GM12878 (cell line): Measurements from ENCODE around the gene GPER1. TPM values are rescaled to one million over a fixed set of nuclear protein-coding genes. Genes with fewer than 3 reads are reported as not detected.

Experiments
- ATAC-seq: fragments of 200-7000 bp; cut with Tn5 transposase; 3 replicates; pipeline ENCODE4 v1.9.1; 2020; ENCODE audit warnings: mild to moderate bottlenecking, moderate library complexity
- BruUV-seq: library from RNA; stranded (reverse); fragments of 400-500 nt; replicated peaks from 2 replicates; lab custom pipeline; 2021; lab: Mats Ljungman, UMichigan
- CTCF ChIA-PET: fragments of 300-600 bp; sonication (Branson Sonifier 250); formaldehyde crosslinking; extraction: SDS; loops from one replicate; lab custom pipeline; 2021; ENCODE audit warnings: inconsistent platforms; lab: Yijun Ruan, JAX
- POLR2A ChIA-PET: fragments of 350-600 bp; formaldehyde crosslinking; extraction: SDS; loops from one replicate; lab custom pipeline; 2021; ENCODE audit warnings: inconsistent platforms; lab: Charles Lee
- RAD21 ChIA-PET: fragments of 300-600 bp; sonication (Branson Sonifier 250); formaldehyde crosslinking; loops from one replicate; lab custom pipeline; 2023; ENCODE audit warnings: antibody characterized with exemption; ENCODE audit not compliant: unreplicated experiment; lab: Charles Lee
- SMC1A ChIA-PET: fragments of 300-600 bp; sonication (Branson Sonifier 250); formaldehyde crosslinking; loops from one replicate; lab custom pipeline; 2023; ENCODE audit not compliant: unreplicated experiment, uncharacterized antibody; lab: Charles Lee
- DNase-seq: peaks from one replicate; pipeline ENCODE4 v3.0.0-alpha.2; 2011; ENCODE audit warnings: low read depth, low spot score
- FAIRE-seq: peaks from 3 replicates; lab custom pipeline; 2011; peaks lifted over from hg19 to GRCh38; lab: Jason Lieb, UNC
- H2AFZ ChIP-seq: 2 replicates; pipeline ENCODE4 v1.6.0; 2011; ENCODE audit warnings: low read depth, low read length, control low read depth; ENCODE audit not compliant: control insufficient read depth
- H3K27ac ChIP-seq: 2 replicates; pipeline ENCODE4 v1.5.1; 2011; ENCODE audit warnings: control low read depth; ENCODE audit not compliant: control insufficient read depth, insufficient read depth
- H3K27me3 ChIP-seq, 2 experiments: replicated peaks in 1 of 2; 2 replicates each; pipeline versions ENCODE4 v1.6.0 to v1.6.1; 2011; ENCODE audit warnings: low read length in 1 of 2; ENCODE audit not compliant: control insufficient read depth in 2 of 2, insufficient read depth in 2 of 2
- H3K36me3 ChIP-seq, 2 experiments: 2 replicates each; pipeline ENCODE4 v1.5.1; 2011; ENCODE audit warnings: low read length in 1 of 2; ENCODE audit not compliant: control insufficient read depth in 2 of 2, insufficient read depth in 2 of 2
- H3K4me1 ChIP-seq: 2 replicates; pipeline ENCODE4 v1.6.1; 2011; ENCODE audit warnings: mild to moderate bottlenecking, low read length, moderate library complexity, mixed read lengths; ENCODE audit not compliant: control insufficient read depth, insufficient read depth
- H3K4me2 ChIP-seq: 2 replicates; pipeline ENCODE4 v1.6.0; 2011; ENCODE audit warnings: control low read depth; ENCODE audit not compliant: control insufficient read depth, insufficient read depth
- H3K4me3 ChIP-seq: fragments of 200-600 bp; sonication (generic); 2 replicates; pipeline ENCODE4 v1.5.1; 2016
- H3K79me2 ChIP-seq: 2 replicates; pipeline ENCODE4 v1.6.0; 2011; ENCODE audit warnings: low read length; ENCODE audit not compliant: control insufficient read depth, insufficient read depth
- H3K9ac ChIP-seq: 2 replicates; pipeline ENCODE4 v1.8.0; 2011; ENCODE audit warnings: low read length, control low read depth, mixed read lengths; ENCODE audit not compliant: control insufficient read depth, insufficient read depth
- H3K9me3 ChIP-seq: replicated peaks from 3 replicates; pipeline ENCODE4 v1.5.1; 2011; ENCODE audit warnings: mild to moderate bottlenecking, low read length; ENCODE audit not compliant: control insufficient read depth, insufficient read depth
- H4K20me1 ChIP-seq: 2 replicates; pipeline ENCODE4 v1.6.0; 2011; ENCODE audit not compliant: control insufficient read depth, insufficient read depth
- BACH1 ChIP-seq: fragments of 450-650 bp; IDR thresholded peaks from 2 replicates; pipeline ENCODE4 v1.6.1; 2017; ENCODE audit warnings: mild to moderate bottlenecking, borderline replicate concordance
- CBX5 ChIP-seq: sonication (generic); IDR thresholded peaks from 2 replicates; pipeline ENCODE4 v1.6.1; 2016; ENCODE audit warnings: low read depth, moderate library complexity, mild to moderate bottlenecking, inconsistent platforms
- CHD2 ChIP-seq: IDR thresholded peaks from 2 replicates; pipeline ENCODE4 v1.6.1; 2011; ENCODE audit warnings: low read depth, low read length, improper control_type of control experiment, borderline replicate concordance
- CREM ChIP-seq: IDR thresholded peaks from 2 replicates; pipeline ENCODE4 v1.6.1; 2014; ENCODE audit warnings: antibody characterized with exemption, low read depth
- ETV6 ChIP-seq, 2 experiments: fragments of 450-650 bp in 1 of 2; IDR thresholded peaks in 1 of 2; conservative IDR thresholded peaks in 1 of 2; 2 replicates each; pipeline ENCODE4 v1.6.1; 2014; ENCODE audit warnings: antibody characterized with exemption in 1 of 2, borderline replicate concordance in 1 of 2, low read depth in 1 of 2, mild to moderate bottlenecking in 1 of 2, moderate library complexity in 1 of 2
- IKZF2 ChIP-seq, 2 experiments: fragments of 450-650 bp; IDR thresholded peaks; 2 replicates each; pipeline ENCODE4 v1.6.1; 2017; ENCODE audit warnings: mild to moderate bottlenecking in 2 of 2, moderate library complexity in 2 of 2
- KDM1A ChIP-seq: fragments of 200-600 bp; sonication (generic); IDR thresholded peaks from 2 replicates; pipeline ENCODE4 v1.6.1; 2016; ENCODE audit warnings: borderline replicate concordance
- KLF5 ChIP-seq: fragments of 450-650 bp; IDR thresholded peaks from 2 replicates; pipeline ENCODE4 v1.6.1; 2014; ENCODE audit warnings: mild to moderate bottlenecking; ENCODE audit not compliant: partially characterized antibody
- NR2F1 ChIP-seq: fragments of 450-650 bp; conservative IDR thresholded peaks from 2 replicates; pipeline ENCODE4 v1.6.1; 2017; ENCODE audit warnings: mild to moderate bottlenecking
- PAX8 ChIP-seq: fragments of 450-650 bp; IDR thresholded peaks from 2 replicates; pipeline ENCODE4 v1.6.1; 2017; ENCODE audit warnings: mild to moderate bottlenecking, moderate library complexity
- POLR2AphosphoS2 ChIP-seq: IDR thresholded peaks from 2 replicates; pipeline ENCODE4 v1.6.1; 2011; ENCODE audit warnings: low read depth, mild to moderate bottlenecking, low read length, improper control_type of control experiment, moderate library complexity
- POU2F2 ChIP-seq: IDR thresholded peaks from 3 replicates; pipeline ENCODE4 v1.6.1; 2011; ENCODE audit warnings: low read depth, mild to moderate bottlenecking, low read length, borderline replicate concordance
- RELA ChIP-seq: fragments of 450-650 bp; IDR thresholded peaks from 2 replicates; pipeline ENCODE4 v1.8.0; 2014; ENCODE audit warnings: borderline replicate concordance; ENCODE audit not compliant: partially characterized antibody
- SIX5 ChIP-seq: IDR thresholded peaks from 2 replicates; pipeline ENCODE4 v1.6.1; 2011; ENCODE audit warnings: mild to moderate bottlenecking, low read depth, low read length, moderate library complexity; ENCODE audit not compliant: severe bottlenecking
- TCF3 ChIP-seq: IDR thresholded peaks from 2 replicates; pipeline ENCODE4 v1.6.1; 2012; ENCODE audit warnings: low read depth, mild to moderate bottlenecking, low read length, borderline replicate concordance; ENCODE audit not compliant: insufficient read depth
- TCF7 ChIP-seq: IDR thresholded peaks from 2 replicates; pipeline ENCODE4 v1.6.1; 2014; ENCODE audit warnings: antibody characterized with exemption, borderline replicate concordance
- WGBS: methylation state at CpG from one replicate; pipeline ENCODE4 v1.1.6; 2016; ENCODE audit warnings: low lambda C conversion rate; ENCODE audit not compliant: insufficient replicate concordance, insufficient coverage; ENCODE audit errors: missing lambda C conversion rate; 5-methylcytosine and 5-hydroxymethylcytosine counted together
- in situ Hi-C: fragments of 300-500 bp; cut with MboI; formaldehyde crosslinking; loops from 9 replicates; pipeline ENCODE4 v1.14.3; 2018; ENCODE audit warnings: mixed read lengths
- intact Hi-C: fragments of 100-400 bp; cut with micrococcal nuclease; formaldehyde crosslinking; loops from one replicate; pipeline ENCODE4 v1.14.2; 2022; ENCODE audit not compliant: unreplicated experiment
- polyA plus RNA-seq, 11 experiments: library from polyadenylated mRNA; depleted of rRNA in 4 of 11; unstranded in 6 of 11; stranded (reverse) in 5 of 11; fragments of >200 nt; fragmentation: Nextera tagmentation in 4 of 11; fragmentation: Illumina TruSeq in 1 of 11; extraction: Ambion mirVana in 4 of 11; extraction: Trizol in 1 of 11; gene quantifications; 1 replicate in 1 of 11; 2 replicates in 10 of 11; pipeline versions ENCODE4 v1.2.1 to v1.2.3, GENCODE V29; 2011 to 2016; ENCODE audit warnings: inconsistent platforms in 2 of 11, missing spikeins in 2 of 11, low read depth in 1 of 11
- total RNA-seq, 4 experiments: library from RNA; depleted of rRNA in 3 of 4; stranded (reverse); fragments of >200 nt in 3 of 4; fragmentation: Illumina TruSeq in 1 of 4; extraction: Trizol in 1 of 4; gene quantifications; 2 replicates each; pipeline versions ENCODE4 v1.2.1 to v1.2.3, GENCODE V29; 2013 to 2021
- TF ChIP-seq, protein P1 (sequence below): fragments of 450-650 bp; conservative IDR thresholded peaks from 2 replicates; pipeline ENCODE4 v1.6.1; 2017; ENCODE audit warnings: mild to moderate bottlenecking, moderate library complexity
- TF ChIP-seq, protein P2 (sequence below): IDR thresholded peaks from 2 replicates; pipeline ENCODE4 v1.6.1; 2011; ENCODE audit warnings: low read depth, low read length, improper control_type of control experiment, borderline replicate concordance
- TF ChIP-seq, protein P3 (sequence below): fragments of 450-650 bp; IDR thresholded peaks from 2 replicates; pipeline ENCODE4 v1.6.1; 2016; ENCODE audit warnings: mild to moderate bottlenecking

The GPER1 gene
- total and polyA plus RNA-seq, 10 of the 15 experiments (the other 5 are each of a cell fraction or from before 2014, with no cell fraction given) = 0.03 to 6.5 (median 2.6) TPM

GRCh38 chr7:1093916-1094508 is 6.1 kb downstream of the GPER1 start:
- WGBS = 89% methylated on average over 20 of the region's 20 CpGs
- H4K20me1 ChIP-seq = no peaks in the 10 kb centered on the region
- H3K9ac ChIP-seq = no peak overlapping the region
- no peak overlapping the region for H3K4me3 ChIP-seq
- H3K9me3 ChIP-seq = no peaks in the 10 kb centered on the region; the same call in 1 of the 3 replicates
- no peak overlapping the region for H3K27ac ChIP-seq
- RAD21 ChIA-PET = no interaction called here
- ATAC-seq (no peak), DNase-seq (no peak), FAIRE-seq (no peak)
- CTCF ChIA-PET = interaction anchor here (1.0 to 4.3 kb wide), 2 partner anchors 28 to 82 kb away, joined by 3 to 16 read pairs; no protein-coding TSS in a partner anchor
- no peak overlapping the region for H2AFZ ChIP-seq
- peaks cover 5% of the 10 kb centered on the region for H3K4me1 ChIP-seq
- H3K79me2 ChIP-seq = no peaks in the 10 kb centered on the region
- POLR2A ChIA-PET = interaction anchor here (1.1 kb wide), 1 partner anchor 8 kb away, joined by 3 read pairs; no protein-coding TSS in a partner anchor
- BruUV-seq = no TSS peak
- in situ Hi-C loops = no loop called here
- TF ChIP-seq CHD2 = no peak
- no peak for TF ChIP-seq POU2F2
- TF ChIP-seq, protein P1, sequence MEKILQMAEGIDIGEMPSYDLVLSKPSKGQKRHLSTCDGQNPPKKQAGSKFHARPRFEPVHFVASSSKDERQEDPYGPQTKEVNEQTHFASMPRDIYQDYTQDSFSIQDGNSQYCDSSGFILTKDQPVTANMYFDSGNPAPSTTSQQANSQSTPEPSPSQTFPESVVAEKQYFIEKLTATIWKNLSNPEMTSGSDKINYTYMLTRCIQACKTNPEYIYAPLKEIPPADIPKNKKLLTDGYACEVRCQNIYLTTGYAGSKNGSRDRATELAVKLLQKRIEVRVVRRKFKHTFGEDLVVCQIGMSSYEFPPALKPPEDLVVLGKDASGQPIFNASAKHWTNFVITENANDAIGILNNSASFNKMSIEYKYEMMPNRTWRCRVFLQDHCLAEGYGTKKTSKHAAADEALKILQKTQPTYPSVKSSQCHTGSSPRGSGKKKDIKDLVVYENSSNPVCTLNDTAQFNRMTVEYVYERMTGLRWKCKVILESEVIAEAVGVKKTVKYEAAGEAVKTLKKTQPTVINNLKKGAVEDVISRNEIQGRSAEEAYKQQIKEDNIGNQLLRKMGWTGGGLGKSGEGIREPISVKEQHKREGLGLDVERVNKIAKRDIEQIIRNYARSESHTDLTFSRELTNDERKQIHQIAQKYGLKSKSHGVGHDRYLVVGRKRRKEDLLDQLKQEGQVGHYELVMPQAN = no peak
- TF ChIP-seq, protein P2, sequence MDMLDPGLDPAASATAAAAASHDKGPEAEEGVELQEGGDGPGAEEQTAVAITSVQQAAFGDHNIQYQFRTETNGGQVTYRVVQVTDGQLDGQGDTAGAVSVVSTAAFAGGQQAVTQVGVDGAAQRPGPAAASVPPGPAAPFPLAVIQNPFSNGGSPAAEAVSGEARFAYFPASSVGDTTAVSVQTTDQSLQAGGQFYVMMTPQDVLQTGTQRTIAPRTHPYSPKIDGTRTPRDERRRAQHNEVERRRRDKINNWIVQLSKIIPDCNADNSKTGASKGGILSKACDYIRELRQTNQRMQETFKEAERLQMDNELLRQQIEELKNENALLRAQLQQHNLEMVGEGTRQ = no peak
- no peak for TF ChIP-seq POLR2AphosphoS2
- TF ChIP-seq CBX5 = no peak
- no peak for TF ChIP-seq RELA
- no peak for TF ChIP-seq KDM1A
- TF ChIP-seq SIX5 = no peak
- TF ChIP-seq TCF7 = no peak
- TF ChIP-seq, protein P3, sequence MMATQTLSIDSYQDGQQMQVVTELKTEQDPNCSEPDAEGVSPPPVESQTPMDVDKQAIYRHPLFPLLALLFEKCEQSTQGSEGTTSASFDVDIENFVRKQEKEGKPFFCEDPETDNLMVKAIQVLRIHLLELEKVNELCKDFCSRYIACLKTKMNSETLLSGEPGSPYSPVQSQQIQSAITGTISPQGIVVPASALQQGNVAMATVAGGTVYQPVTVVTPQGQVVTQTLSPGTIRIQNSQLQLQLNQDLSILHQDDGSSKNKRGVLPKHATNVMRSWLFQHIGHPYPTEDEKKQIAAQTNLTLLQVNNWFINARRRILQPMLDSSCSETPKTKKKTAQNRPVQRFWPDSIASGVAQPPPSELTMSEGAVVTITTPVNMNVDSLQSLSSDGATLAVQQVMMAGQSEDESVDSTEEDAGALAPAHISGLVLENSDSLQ = no peak
- TF ChIP-seq CREM = no peak
- no peak for TF ChIP-seq IKZF2 (IDR thresholded peaks at IDR 0.05)
- TF ChIP-seq BACH1 = no peak
- TF ChIP-seq NR2F1 = no peak
- TF ChIP-seq KLF5 = no peak
- TF ChIP-seq ETV6 (conservative IDR thresholded peaks at IDR 0.05 in 1 of 2, IDR thresholded peaks at IDR 0.05 in 1 of 2; ENCODE audit: borderline replicate concordance in 1 of 2, low read depth in 1 of 2) = no peak
- TF ChIP-seq PAX8 = no peak
- TF ChIP-seq TCF3 = no peak
- H3K36me3 ChIP-seq = peaks cover 0 to 8% of the 10 kb centered on the region in 2 experiments; a peak in 2 of 4 replicates
- intact Hi-C loops = no loop called here
- SMC1A ChIA-PET = interaction anchor here (1.6 kb wide), 1 partner anchor 8 kb away, joined by 7 read pairs; no protein-coding TSS in a partner anchor
- no peak overlapping the region for H3K4me2 ChIP-seq
- H3K27me3 ChIP-seq = no peaks in the 10 kb centered on the region
